OCI-LY3 (cell line): Measurements from ENCODE around the gene POU6F2.
"Not testable (repeated sequence)": the region's sequence is repeated elsewhere in the genome, so short reads cannot be mapped to it uniquely, and the experiment has no call there.

Experiments
- H2AFZ ChIP-seq: fragments of 200-600, 300-600 bp; shearing (Covaris generic); 2 replicates; pipeline ENCODE4 v1.6.0; 2014; ENCODE audit warnings: antibody characterized with exemption, low read depth, low read length
- H3K27ac ChIP-seq: fragments of 200-600, 300-600 bp; sonication (generic); 2 replicates; pipeline ENCODE4 v1.5.1; 2014; ENCODE audit warnings: mild to moderate bottlenecking, low read length, moderate library complexity, mixed read lengths
- H3K27me3 ChIP-seq: fragments of 200-600, 300-600 bp; sonication (generic); 2 replicates; pipeline ENCODE4 v1.6.1; 2014; ENCODE audit warnings: low read depth, low read length, mixed read lengths
- H3K36me3 ChIP-seq: fragments of 200-600, 300-600 bp; sonication (generic); replicated peaks from 2 replicates; pipeline ENCODE3; 2014; ENCODE audit warnings: low read depth, low read length, mixed read lengths
- H3K4me1 ChIP-seq: fragments of 300-600, 200-600 bp; sonication (generic); 2 replicates; pipeline ENCODE4 v1.6.1; 2014; ENCODE audit warnings: low read length, mixed read lengths
- H3K4me2 ChIP-seq: fragments of 200-600, 300-600 bp; sonication (generic); 2 replicates; pipeline ENCODE4 v1.6.1; 2014; ENCODE audit warnings: low read length, mixed read lengths
- H3K4me3 ChIP-seq: fragments of 300-600, 200-600 bp; sonication (generic); 2 replicates; pipeline ENCODE4 v1.5.1; 2014; ENCODE audit warnings: antibody characterized with exemption, mild to moderate bottlenecking, low read length, moderate library complexity
- H3K79me2 ChIP-seq: fragments of 300-600, 200-600 bp; shearing (Covaris generic); 2 replicates; pipeline ENCODE4 v1.6.1; 2014; ENCODE audit warnings: mild to moderate bottlenecking, low read length, mixed read lengths
- H3K9ac ChIP-seq: fragments of 300-600, 200-600 bp; shearing (Covaris generic); 2 replicates; pipeline ENCODE4 v1.6.0; 2014; ENCODE audit warnings: mild to moderate bottlenecking, low read length, moderate library complexity
- H3K9me3 ChIP-seq: fragments of 200-600, 300-600 bp; shearing (Covaris generic); 2 replicates; pipeline ENCODE4 v1.6.1; 2014; ENCODE audit warnings: low read length, mixed read lengths; ENCODE audit not compliant: insufficient read depth
- H4K20me1 ChIP-seq: fragments of 200-600, 300-600 bp; sonication (generic); 2 replicates; pipeline ENCODE4 v1.6.1; 2016; ENCODE audit warnings: low read length, mixed read lengths; ENCODE audit not compliant: insufficient read depth
- EZH2phosphoT487 ChIP-seq: fragments of 200-600 bp; shearing (Covaris generic); IDR thresholded peaks from 2 replicates; pipeline ENCODE4 v1.6.1; 2018; ENCODE audit warnings: antibody characterized with exemption, mixed run types, low read depth
- TF ChIP-seq, protein P1 (sequence below): fragments of 200-600, 300-600 bp; sonication (generic); IDR thresholded peaks from 2 replicates; pipeline ENCODE4 v1.5.1; 2014; ENCODE audit warnings: antibody characterized with exemption, low read length, low read depth

The POU6F2 gene

DNA sequence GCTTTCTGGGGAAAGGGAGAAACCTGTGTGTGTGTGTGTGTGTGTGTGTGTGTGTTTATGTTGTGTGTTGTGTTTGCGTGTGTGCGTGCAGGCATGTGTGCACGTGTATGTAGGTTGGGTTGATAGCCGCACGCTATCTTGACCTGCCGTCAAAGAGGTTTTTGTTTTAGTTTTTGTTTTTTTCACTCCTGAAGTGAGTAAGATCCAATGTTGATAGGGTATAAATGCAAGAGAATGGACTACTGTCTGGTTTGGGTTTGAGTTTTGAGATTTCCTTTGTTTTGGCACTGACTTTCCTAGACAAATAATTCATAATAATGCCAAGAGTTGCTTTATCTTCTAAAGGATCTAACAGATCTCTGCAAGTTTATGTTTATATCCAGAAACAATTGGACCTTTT is 27.8 kb downstream of the POU6F2 start:
- Histone ChIP-seq H3K9me3 (no peaks in the 10 kb centered on the region), H3K4me1 (no peaks in the 10 kb centered on the region), H3K4me2 (no peak overlapping the region), H3K27me3 (no peaks in the 10 kb centered on the region), H3K4me3 (no peak overlapping the region), H3K9ac (no peak overlapping the region), H3K27ac (no peak overlapping the region), H3K79me2 (no peaks in the 10 kb centered on the region), H4K20me1 (no peaks in the 10 kb centered on the region), H3K36me3 (no peaks in the 10 kb centered on the region), H2AFZ (no peak overlapping the region)
- TF ChIP-seq, protein P1, sequence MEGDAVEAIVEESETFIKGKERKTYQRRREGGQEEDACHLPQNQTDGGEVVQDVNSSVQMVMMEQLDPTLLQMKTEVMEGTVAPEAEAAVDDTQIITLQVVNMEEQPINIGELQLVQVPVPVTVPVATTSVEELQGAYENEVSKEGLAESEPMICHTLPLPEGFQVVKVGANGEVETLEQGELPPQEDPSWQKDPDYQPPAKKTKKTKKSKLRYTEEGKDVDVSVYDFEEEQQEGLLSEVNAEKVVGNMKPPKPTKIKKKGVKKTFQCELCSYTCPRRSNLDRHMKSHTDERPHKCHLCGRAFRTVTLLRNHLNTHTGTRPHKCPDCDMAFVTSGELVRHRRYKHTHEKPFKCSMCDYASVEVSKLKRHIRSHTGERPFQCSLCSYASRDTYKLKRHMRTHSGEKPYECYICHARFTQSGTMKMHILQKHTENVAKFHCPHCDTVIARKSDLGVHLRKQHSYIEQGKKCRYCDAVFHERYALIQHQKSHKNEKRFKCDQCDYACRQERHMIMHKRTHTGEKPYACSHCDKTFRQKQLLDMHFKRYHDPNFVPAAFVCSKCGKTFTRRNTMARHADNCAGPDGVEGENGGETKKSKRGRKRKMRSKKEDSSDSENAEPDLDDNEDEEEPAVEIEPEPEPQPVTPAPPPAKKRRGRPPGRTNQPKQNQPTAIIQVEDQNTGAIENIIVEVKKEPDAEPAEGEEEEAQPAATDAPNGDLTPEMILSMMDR, result no peak
- no peak for TF ChIP-seq EZH2phosphoT487

DNA sequence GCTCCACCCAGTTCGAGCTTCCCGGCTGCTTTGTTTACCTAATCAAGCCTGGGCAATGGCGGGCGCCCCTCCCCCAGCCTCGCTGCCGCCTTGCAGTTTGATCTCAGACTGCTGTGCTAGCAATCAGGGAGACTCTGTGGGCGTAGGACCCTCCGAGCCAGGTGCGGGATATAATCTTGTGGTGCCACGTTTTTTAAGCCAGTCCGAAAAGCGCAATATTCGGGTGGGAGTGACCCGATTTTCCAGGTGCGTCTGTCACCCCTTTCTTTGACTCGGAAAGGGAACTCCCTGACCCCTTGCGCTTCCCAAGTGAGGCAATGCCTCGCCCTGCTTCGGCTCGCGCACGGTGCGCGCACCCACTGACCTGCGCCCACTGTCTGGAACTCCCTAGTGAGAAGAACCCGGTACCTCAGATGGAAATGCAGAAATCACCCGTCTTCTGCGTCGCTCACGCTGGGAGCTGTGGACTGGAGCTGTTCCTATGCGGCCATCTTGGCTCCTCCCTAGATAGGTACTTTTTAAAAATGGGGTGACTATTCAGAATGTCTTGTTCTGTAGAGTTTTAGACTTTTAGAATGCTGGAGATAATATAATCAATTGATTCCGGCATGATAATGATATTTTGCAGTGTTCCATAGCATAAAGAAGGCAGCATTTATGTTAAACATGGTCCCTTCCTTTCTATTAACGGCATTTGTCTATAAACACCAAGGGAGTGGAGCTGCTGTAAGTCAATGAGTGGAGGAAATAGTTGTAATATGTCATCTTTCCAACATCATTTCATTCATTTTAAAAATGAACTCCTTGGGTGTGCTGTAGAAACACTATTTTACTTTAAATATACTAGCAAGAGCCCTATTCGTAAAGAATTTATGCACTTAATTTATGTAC is 35.6 kb downstream of the POU6F2 start:
- not testable (repeated sequence) for H2AFZ ChIP-seq, H4K20me1 ChIP-seq, H3K4me1 ChIP-seq, H3K79me2 ChIP-seq, H3K9me3 ChIP-seq, H3K4me2 ChIP-seq, H3K4me3 ChIP-seq, H3K36me3 ChIP-seq, H3K9ac ChIP-seq, H3K27me3 ChIP-seq, H3K27ac ChIP-seq

DNA sequence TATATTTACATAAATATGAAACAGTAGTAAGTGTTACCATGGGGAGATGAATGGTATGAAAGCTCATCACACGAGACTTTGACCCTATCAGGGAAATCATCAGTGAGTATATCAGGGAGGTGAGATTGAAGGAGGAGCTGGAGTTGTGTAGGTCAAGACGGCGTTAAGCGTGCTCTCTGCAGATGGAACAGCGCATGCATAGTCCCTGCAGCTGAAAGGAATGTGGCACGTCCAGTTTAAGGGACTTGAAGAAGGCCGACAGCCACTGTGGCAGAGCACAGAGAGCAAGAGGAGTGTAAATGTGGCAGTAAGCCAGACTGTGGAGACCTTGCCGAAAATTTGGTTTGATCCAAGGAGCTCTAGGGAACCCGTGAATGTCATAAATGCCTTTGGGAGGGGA is 38.9 kb downstream of the POU6F2 start:
- Histone ChIP-seq H3K9ac (no peak overlapping the region), H3K4me3 (no peak overlapping the region), H3K27ac (no peak overlapping the region), H3K4me1 (no peaks in the 10 kb centered on the region), H2AFZ (no peak overlapping the region), H3K27me3 (no peaks in the 10 kb centered on the region), H4K20me1 (no peaks in the 10 kb centered on the region), H3K4me2 (no peak overlapping the region), H3K79me2 (no peaks in the 10 kb centered on the region), H3K36me3 (no peaks in the 10 kb centered on the region), H3K9me3 (no peaks in the 10 kb centered on the region)
- TF ChIP-seq, protein P1, result no peak
- TF ChIP-seq EZH2phosphoT487, result no peak

DNA sequence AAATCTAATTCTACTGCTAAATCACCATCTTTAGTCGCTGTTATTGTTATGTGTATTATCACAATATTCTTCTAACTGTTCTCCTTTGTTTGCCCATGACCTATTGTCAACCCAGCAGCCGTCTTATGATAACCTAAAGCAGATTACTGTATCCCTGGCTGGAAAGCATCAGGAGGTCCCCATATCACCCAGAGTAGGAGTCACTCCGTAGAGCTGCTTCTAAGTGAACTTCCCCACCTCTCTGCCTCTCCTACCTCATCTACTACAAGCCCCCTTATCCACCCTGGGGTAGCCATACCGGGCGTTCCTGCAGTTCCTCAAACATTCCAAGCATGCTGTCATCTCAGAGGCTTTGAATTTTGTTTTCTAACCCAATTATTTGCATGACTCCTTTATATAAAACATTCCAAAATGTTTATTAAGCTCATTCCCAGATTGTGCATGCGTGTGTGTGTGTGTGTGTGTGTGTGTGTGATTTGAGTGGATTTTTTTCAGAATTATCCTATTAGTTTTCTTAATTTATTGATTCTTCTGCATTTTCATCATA is 39.7 kb downstream of the POU6F2 start:
- Histone ChIP-seq H3K27ac (no peak overlapping the region), H3K4me2 (no peak overlapping the region)
- no peak for TF ChIP-seq EZH2phosphoT487
- TF ChIP-seq, protein P1, result no peak

More for the DNA sequence above, 39.7 kb downstream of the POU6F2 start:
- Histone ChIP-seq H2AFZ (no peak overlapping the region), H3K9me3 (no peaks in the 10 kb centered on the region), H4K20me1 (no peaks in the 10 kb centered on the region), H3K4me3 (no peak overlapping the region), H3K36me3 (no peaks in the 10 kb centered on the region), H3K79me2 (no peaks in the 10 kb centered on the region), H3K4me1 (no peaks in the 10 kb centered on the region), H3K27me3 (no peaks in the 10 kb centered on the region), H3K9ac (no peak overlapping the region)
